A673 (cell line): ENCODE data around the gene EPS15. TPM values are rescaled to one million over a fixed set of nuclear protein-coding genes. Genes with fewer than 3 reads are reported as not detected.
"Not testable (repeated sequence)": the region's sequence is repeated elsewhere in the genome, so short reads cannot be mapped to it uniquely, and the experiment has no call there.

Source experiments
- BruUV-seq: library from RNA; stranded (reverse); fragments of 400-500 nt; replicated peaks from 2 replicates; lab custom pipeline; 2021; lab: Mats Ljungman, UMichigan
- CTCF ChIA-PET: fragments of 300-600 bp; sonication (Branson Sonifier 250); formaldehyde crosslinking; loops from one replicate; lab custom pipeline; 2022; ENCODE audit warnings: antibody characterized with exemption; lab: Charles Lee
- POLR2A ChIA-PET: fragments of 300-600 bp; sonication (Branson Sonifier 250); formaldehyde crosslinking; loops from one replicate; lab custom pipeline; 2022; ENCODE audit warnings: antibody characterized with exemption; ENCODE audit not compliant: low non-redundant PET; lab: Charles Lee
- DNase-seq: peaks from one replicate; pipeline ENCODE4 v3.0.0-alpha.2; 2015; ENCODE audit warnings: low spot score
- H3K27ac ChIP-seq: fragments of 200-600 bp; sonication (generic); 2 replicates; pipeline ENCODE4 v1.5.1; 2016; ENCODE audit warnings: mixed run types, low read depth, mild to moderate bottlenecking, mixed read lengths, antibody characterized with exemption, low read length; ENCODE audit not compliant: poor library complexity, severe bottlenecking
- H3K27me3 ChIP-seq: fragments of 200-600 bp; sonication (generic); replicated peaks from 2 replicates; pipeline ENCODE4 v1.6.1; 2017; ENCODE audit warnings: mixed run types, low read depth, mild to moderate bottlenecking, mixed read lengths, antibody characterized with exemption, low read length; ENCODE audit not compliant: insufficient read depth, poor library complexity
- H3K36me3 ChIP-seq: fragments of 200-600 bp; sonication (generic); 2 replicates; pipeline ENCODE4 v1.6.1; 2016; ENCODE audit warnings: mixed run types, mild to moderate bottlenecking, mixed read lengths, antibody characterized with exemption, low read length; ENCODE audit not compliant: insufficient read depth, poor library complexity, severe bottlenecking
- H3K4me1 ChIP-seq: fragments of 200-600 bp; sonication (generic); 2 replicates; pipeline ENCODE4 v1.6.1; 2017; ENCODE audit warnings: mixed run types, mild to moderate bottlenecking, mixed read lengths, antibody characterized with exemption, low read length; ENCODE audit not compliant: insufficient read depth, poor library complexity, severe bottlenecking
- H3K4me3 ChIP-seq: fragments of 200-600 bp; sonication (generic); 2 replicates; pipeline ENCODE4 v1.5.1; 2016; ENCODE audit warnings: low read depth, mixed run types, mild to moderate bottlenecking, mixed read lengths, low read length; ENCODE audit not compliant: poor library complexity, severe bottlenecking
- H3K9me3 ChIP-seq: fragments of 200-600 bp; sonication (generic); 2 replicates; pipeline ENCODE4 v1.6.1; 2016; ENCODE audit warnings: mixed run types, low read depth, mild to moderate bottlenecking, mixed read lengths, antibody characterized with exemption, low read length; ENCODE audit not compliant: poor library complexity, severe bottlenecking
- EZH2 ChIP-seq: fragments of 200-600 bp; sonication (generic); IDR thresholded peaks from 2 replicates; pipeline ENCODE4 v1.6.1; 2017; ENCODE audit warnings: borderline replicate concordance, low read depth, mild to moderate bottlenecking, mixed read lengths, antibody characterized with exemption, low read length; ENCODE audit not compliant: poor library complexity, severe bottlenecking
- intact Hi-C: fragments of 100-400 bp; cut with micrococcal nuclease; formaldehyde crosslinking; loops from one replicate; pipeline ENCODE4 v1.10.0; 2022; ENCODE audit not compliant: unreplicated experiment
- total RNA-seq: library from RNA; stranded (reverse); gene quantifications from 2 replicates; pipeline ENCODE4 v1.2.3, GENCODE V29; 2021
- TF ChIP-seq, protein P1 (sequence below): fragments of 300-800, 200-600 bp; sonication (generic); conservative IDR thresholded peaks from 2 replicates; pipeline ENCODE4 v1.5.1; 2017; ENCODE audit warnings: low read depth, mild to moderate bottlenecking, antibody characterized with exemption, low read length, moderate library complexity, mixed read lengths

Gene EPS15
- total RNA-seq, 1 experiment from 2014 or later, result 50.6 TPM

DNA sequence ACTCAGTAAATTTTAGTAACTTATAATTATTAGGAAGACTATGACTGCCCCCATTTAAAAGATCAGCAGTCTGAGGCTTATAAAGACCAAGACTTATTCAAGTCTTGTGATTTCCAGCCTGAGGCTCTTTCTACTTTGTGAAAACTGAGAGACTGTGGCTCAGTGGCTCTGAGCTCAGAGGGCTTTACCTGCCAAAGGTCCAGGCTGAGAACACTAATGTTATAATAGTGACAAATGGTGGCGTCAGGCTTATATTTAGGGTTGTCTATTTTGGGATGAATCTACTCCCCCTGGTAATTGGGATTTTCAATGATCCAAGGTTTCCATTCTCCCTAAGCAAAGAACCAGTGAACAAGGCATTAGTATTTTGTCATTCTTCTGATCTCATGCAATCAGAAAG is 42.6 kb upstream of the EPS15 start:
- no peak for TF ChIP-seq EZH2
- TF ChIP-seq, protein P1, sequence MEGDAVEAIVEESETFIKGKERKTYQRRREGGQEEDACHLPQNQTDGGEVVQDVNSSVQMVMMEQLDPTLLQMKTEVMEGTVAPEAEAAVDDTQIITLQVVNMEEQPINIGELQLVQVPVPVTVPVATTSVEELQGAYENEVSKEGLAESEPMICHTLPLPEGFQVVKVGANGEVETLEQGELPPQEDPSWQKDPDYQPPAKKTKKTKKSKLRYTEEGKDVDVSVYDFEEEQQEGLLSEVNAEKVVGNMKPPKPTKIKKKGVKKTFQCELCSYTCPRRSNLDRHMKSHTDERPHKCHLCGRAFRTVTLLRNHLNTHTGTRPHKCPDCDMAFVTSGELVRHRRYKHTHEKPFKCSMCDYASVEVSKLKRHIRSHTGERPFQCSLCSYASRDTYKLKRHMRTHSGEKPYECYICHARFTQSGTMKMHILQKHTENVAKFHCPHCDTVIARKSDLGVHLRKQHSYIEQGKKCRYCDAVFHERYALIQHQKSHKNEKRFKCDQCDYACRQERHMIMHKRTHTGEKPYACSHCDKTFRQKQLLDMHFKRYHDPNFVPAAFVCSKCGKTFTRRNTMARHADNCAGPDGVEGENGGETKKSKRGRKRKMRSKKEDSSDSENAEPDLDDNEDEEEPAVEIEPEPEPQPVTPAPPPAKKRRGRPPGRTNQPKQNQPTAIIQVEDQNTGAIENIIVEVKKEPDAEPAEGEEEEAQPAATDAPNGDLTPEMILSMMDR, result no peak
- intact Hi-C loops, result no loop called here
- H3K36me3 ChIP-seq, result no peaks in the 10 kb centered on the region
- H3K4me1 ChIP-seq, result no peaks in the 10 kb centered on the region
- CTCF ChIA-PET, result no interaction called here
- DNase-seq, result no peak
- H3K9me3 ChIP-seq, result no peaks in the 10 kb centered on the region
- POLR2A ChIA-PET, result no interaction called here
- no peaks in the 10 kb centered on the region for H3K27me3 ChIP-seq
- no peak overlapping the region for H3K4me3 ChIP-seq
- BruUV-seq, result no TSS peak
- no peak overlapping the region for H3K27ac ChIP-seq

DNA sequence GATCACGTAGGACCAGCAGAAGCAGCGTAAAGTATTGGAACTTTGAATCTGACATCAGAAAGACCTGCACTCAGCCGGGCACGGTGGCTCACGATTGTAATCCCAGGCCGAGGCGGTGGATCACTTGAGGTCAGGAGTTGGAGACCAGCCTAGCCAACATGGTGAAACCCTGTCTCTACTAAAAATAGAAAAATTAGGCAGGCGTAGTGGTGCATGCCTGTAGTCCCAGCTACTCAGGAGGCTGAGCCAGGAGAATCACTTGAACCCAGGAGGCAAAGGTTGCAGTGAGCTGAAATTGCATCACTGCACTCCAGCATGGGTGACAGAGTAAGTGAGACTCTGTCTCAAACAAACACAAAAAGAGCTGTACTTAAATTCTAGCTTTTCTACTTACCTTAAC is 41.8 kb upstream of the EPS15 start:
- H3K9me3 ChIP-seq, POLR2A ChIA-PET, H3K27me3 ChIP-seq, H3K27ac ChIP-seq, H3K4me1 ChIP-seq, CTCF ChIA-PET, intact Hi-C loops, H3K36me3 ChIP-seq, DNase-seq, BruUV-seq, H3K4me3 ChIP-seq: not testable (repeated sequence)

DNA sequence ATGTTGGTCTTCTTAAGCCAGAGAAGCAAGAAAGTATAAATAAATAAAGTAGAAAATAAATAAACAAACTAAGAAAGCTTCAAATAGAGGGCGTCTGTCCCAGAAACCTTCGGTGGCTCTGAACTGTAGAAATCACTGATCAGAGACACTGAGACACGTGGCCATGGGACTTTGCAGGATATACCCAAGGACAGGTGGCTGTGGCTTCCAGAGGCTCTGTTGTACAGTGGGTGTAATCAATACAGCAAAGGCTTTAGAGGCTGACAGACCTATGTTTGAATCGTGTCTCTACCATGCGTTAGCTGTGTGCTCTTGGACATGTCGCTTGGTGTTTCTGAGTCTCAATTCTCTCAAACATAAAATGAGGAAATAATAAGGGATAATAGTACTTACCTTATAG is 41.0 kb upstream of the EPS15 start:
- intact Hi-C loops, result no loop called here
- ChIA-PET CTCF (no interaction called here), POLR2A (no interaction called here)
- no peaks in the 10 kb centered on the region for H3K9me3 ChIP-seq
- no peak overlapping the region for H3K4me3 ChIP-seq
- no peak for TF ChIP-seq EZH2
- TF ChIP-seq, protein P1, result no peak
- no peak overlapping the region for H3K27ac ChIP-seq
- no peaks in the 10 kb centered on the region for H3K4me1 ChIP-seq
- no peak for DNase-seq
- no TSS peak for BruUV-seq
- no peaks in the 10 kb centered on the region for H3K27me3 ChIP-seq
- H3K36me3 ChIP-seq, result no peaks in the 10 kb centered on the region

DNA sequence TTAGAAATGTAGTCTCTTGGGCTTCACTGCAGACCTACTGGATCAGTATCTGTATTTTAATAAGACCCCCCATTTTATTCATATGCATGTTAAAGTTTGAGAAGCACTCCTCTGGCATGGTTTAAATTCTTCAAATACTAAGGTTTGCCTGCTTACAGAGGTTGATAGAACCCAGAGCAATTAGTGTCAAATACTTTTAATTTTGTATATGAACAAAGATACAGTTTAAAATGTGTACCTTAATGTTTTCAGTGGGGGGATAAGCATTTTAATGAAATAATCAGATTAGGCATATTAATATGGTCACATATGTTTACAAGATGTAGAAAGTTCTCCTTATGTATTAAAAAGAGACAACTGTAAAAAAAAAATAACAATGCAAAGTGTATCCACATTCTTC is 40.4 kb upstream of the EPS15 start:
- Histone ChIP-seq H3K27ac (no peak overlapping the region), H3K27me3 (no peaks in the 10 kb centered on the region), H3K4me1 (no peaks in the 10 kb centered on the region), H3K4me3 (no peak overlapping the region), H3K36me3 (no peaks in the 10 kb centered on the region), H3K9me3 (no peaks in the 10 kb centered on the region)
- no peak for TF ChIP-seq EZH2
- TF ChIP-seq, protein P1, result no peak
- intact Hi-C loops, result no loop called here
- POLR2A ChIA-PET, result no interaction called here
- CTCF ChIA-PET, result no interaction called here
- no TSS peak for BruUV-seq
- DNase-seq, result no peak
